ENCODE measurements around the gene KLHL4. TPM values are rescaled to one million over a fixed set of nuclear protein-coding genes. Genes with fewer than 3 reads are reported as not detected.

KLHL4 gene
- total RNA-seq, 1 experiment from 2014 or later = 0.10 TPM

- ChIA-PET RAD21 (ENCODE audit: low non-redundant PET in 1 of 2, low total read pairs in 2 of 2, uncharacterized antibody in 2 of 2, unreplicated experiment in 2 of 2) (no interaction called here), POLR2A (no interaction called here), CTCF (no interaction called here)
- H3K9ac ChIP-seq (ENCODE audit: low read length) = no peak overlapping the region
- H2AFZ ChIP-seq (ENCODE audit: low read depth, low read length, poor library complexity, severe bottlenecking) = no peak overlapping the region
- no peaks in the 10 kb centered on the region for H4K20me1 ChIP-seq (ENCODE audit: insufficient read depth)
- intact Hi-C loops (cut with micrococcal nuclease) = no loop called here
- no peaks in the 10 kb centered on the region for H3K79me2 ChIP-seq (ENCODE audit: insufficient read depth, low read length)
- H3K9me2 ChIP-seq (ENCODE audit: insufficient read depth) = no peaks in the 10 kb centered on the region
- no peak overlapping the region for H3K27ac ChIP-seq (ENCODE audit: low read depth, low read length)
- no peaks in the 10 kb centered on the region for H3K36me3 ChIP-seq (ENCODE audit: control insufficient read depth in 1 of 2, insufficient read depth in 2 of 2, low read length in 2 of 2)
- TF ChIP-seq EZH2 (IDR thresholded peaks at IDR 0.05) (no peak), FOSL1 (IDR thresholded peaks at IDR 0.05; ENCODE audit: low read depth) (no peak), EGR1 (IDR thresholded peaks at IDR 0.05; ENCODE audit: low read depth) (no peak), SP1 (IDR thresholded peaks at IDR 0.05; ENCODE audit: low read depth) (no peak), ATF3 (IDR thresholded peaks at IDR 0.05) (no peak), TCF7L2 (IDR thresholded peaks at IDR 0.05; ENCODE audit: borderline replicate concordance, extremely low read depth, insufficient read depth, insufficient read length) (no peak), ZFX (IDR thresholded peaks at IDR 0.05) (no peak), SRF (IDR thresholded peaks at IDR 0.05; ENCODE audit: low read depth) (no peak), YY1 (IDR thresholded peaks at IDR 0.05; ENCODE audit: extremely low read depth, insufficient replicate concordance, low read depth, low read length) (no peak), REST (IDR thresholded peaks at IDR 0.05; ENCODE audit: low read depth) (no peak), POLR2A (IDR thresholded peaks at IDR 0.05; ENCODE audit: borderline replicate concordance, extremely low read depth, insufficient read depth, insufficient read length) (no peak), RAD21 (IDR thresholded peaks at IDR 0.05; ENCODE audit: low read depth) (no peak), POLR2AphosphoS5 (IDR thresholded peaks at IDR 0.05; ENCODE audit: low read depth, low read length) (no peak), ZNF274 (IDR thresholded peaks at IDR 0.05; ENCODE audit: low read depth, low read length) (no peak), CBX3 (IDR thresholded peaks at IDR 0.05; ENCODE audit: low read depth) (no peak)
- TF ChIP-seq, protein P1, sequence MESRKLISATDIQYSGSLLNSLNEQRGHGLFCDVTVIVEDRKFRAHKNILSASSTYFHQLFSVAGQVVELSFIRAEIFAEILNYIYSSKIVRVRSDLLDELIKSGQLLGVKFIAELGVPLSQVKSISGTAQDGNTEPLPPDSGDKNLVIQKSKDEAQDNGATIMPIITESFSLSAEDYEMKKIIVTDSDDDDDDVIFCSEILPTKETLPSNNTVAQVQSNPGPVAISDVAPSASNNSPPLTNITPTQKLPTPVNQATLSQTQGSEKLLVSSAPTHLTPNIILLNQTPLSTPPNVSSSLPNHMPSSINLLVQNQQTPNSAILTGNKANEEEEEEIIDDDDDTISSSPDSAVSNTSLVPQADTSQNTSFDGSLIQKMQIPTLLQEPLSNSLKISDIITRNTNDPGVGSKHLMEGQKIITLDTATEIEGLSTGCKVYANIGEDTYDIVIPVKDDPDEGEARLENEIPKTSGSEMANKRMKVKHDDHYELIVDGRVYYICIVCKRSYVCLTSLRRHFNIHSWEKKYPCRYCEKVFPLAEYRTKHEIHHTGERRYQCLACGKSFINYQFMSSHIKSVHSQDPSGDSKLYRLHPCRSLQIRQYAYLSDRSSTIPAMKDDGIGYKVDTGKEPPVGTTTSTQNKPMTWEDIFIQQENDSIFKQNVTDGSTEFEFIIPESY (IDR thresholded peaks at IDR 0.05; ENCODE audit: extremely low read depth, insufficient replicate concordance, low read length) = no peak
- TF ChIP-seq, protein P2, sequence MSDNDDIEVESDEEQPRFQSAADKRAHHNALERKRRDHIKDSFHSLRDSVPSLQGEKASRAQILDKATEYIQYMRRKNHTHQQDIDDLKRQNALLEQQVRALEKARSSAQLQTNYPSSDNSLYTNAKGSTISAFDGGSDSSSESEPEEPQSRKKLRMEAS (IDR thresholded peaks at IDR 0.05) = no peak
- TF ChIP-seq, protein P3, sequence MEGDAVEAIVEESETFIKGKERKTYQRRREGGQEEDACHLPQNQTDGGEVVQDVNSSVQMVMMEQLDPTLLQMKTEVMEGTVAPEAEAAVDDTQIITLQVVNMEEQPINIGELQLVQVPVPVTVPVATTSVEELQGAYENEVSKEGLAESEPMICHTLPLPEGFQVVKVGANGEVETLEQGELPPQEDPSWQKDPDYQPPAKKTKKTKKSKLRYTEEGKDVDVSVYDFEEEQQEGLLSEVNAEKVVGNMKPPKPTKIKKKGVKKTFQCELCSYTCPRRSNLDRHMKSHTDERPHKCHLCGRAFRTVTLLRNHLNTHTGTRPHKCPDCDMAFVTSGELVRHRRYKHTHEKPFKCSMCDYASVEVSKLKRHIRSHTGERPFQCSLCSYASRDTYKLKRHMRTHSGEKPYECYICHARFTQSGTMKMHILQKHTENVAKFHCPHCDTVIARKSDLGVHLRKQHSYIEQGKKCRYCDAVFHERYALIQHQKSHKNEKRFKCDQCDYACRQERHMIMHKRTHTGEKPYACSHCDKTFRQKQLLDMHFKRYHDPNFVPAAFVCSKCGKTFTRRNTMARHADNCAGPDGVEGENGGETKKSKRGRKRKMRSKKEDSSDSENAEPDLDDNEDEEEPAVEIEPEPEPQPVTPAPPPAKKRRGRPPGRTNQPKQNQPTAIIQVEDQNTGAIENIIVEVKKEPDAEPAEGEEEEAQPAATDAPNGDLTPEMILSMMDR (IDR thresholded peaks at IDR 0.05 in 2 of 3, conservative IDR thresholded peaks at IDR 0.05 in 1 of 3; ENCODE audit: borderline replicate concordance in 1 of 3, insufficient read depth in 1 of 3, low read depth in 2 of 3, low read length in 2 of 3) = no peak
- no peak overlapping the region for H3K4me2 ChIP-seq (ENCODE audit: low read length)
- no peaks in the 10 kb centered on the region for H3K4me1 ChIP-seq (ENCODE audit: control insufficient read depth in 1 of 2, insufficient read depth in 2 of 2, low read length in 2 of 2)
- BruUV-seq (replicated peaks) = no TSS peak
- H3K9me3 ChIP-seq (ENCODE audit: control insufficient read depth in 1 of 2, insufficient read depth in 1 of 2, low read depth in 1 of 2, low read length in 2 of 2) = no peaks in the 10 kb centered on the region
- no peaks in the 10 kb centered on the region for H3K27me3 ChIP-seq (ENCODE audit: insufficient read depth, low read length)
- H3K4me3 ChIP-seq (replicated peaks in 1 of 2; ENCODE audit: low read depth in 1 of 2, low read length in 2 of 2) = no peak overlapping the region
- ATAC-seq = no peak
- no peak for DNase-seq (ENCODE audit: low read depth, low spot score)
Observed at GRCh38 chrX:87706134-87706533, 188.5 kb downstream of the KLHL4 start.
